H1 (cell line): ENCODE measurements around the gene TAS2R41. TPM values are rescaled to one million over a fixed set of nuclear protein-coding genes. Genes with fewer than 3 reads are reported as not detected.

Experiments
- TCF12 ChIP-seq: IDR thresholded peaks from 2 replicates; pipeline ENCODE4 v1.6.1; 2011; ENCODE audit warnings: low read depth, mild to moderate bottlenecking, low read length
- polyA plus RNA-seq, 7 experiments: library from polyadenylated mRNA; depleted of rRNA in 3 of 7; stranded (reverse) in 5 of 7; unstranded in 2 of 7; fragments of >200 nt in 5 of 7; fragments of 200-250 nt in 2 of 7; gene quantifications; 1 replicate in 5 of 7; 2 replicates in 1 of 7; 4 replicates in 1 of 7; pipeline versions ENCODE4 v1.2.1 to v1.2.3, GENCODE V29; 2011 to 2013; ENCODE audit warnings: missing spikeins in 2 of 7, mixed read lengths in 2 of 7
- total RNA-seq: library from RNA; stranded (reverse); fragmentation: NEBNext Ultra II Directional; extraction: Animal tissue kit (Norgen Biotek cat#: 25700); gene quantifications from 2 replicates; pipeline ENCODE4 v1.2.1, GENCODE V29; 2021

The TAS2R41 gene
- total and polyA plus RNA-seq, 2 of the 8 experiments (the other 6 are each of a cell fraction or from before 2014, with no cell fraction given) = 0.12 TPM; not detected in 1

GRCh38 chr7:143507534-143508055, 29.9 kb downstream of the TAS2R41 start (continued):
- no peak for TF ChIP-seq TCF12
